ENCODE measurements around the gene CLEC2D. TPM values are rescaled to one million over a fixed set of nuclear protein-coding genes. Genes with fewer than 3 reads are reported as not detected.
"Not testable (repeated sequence)": the region's sequence is repeated elsewhere in the genome, so short reads cannot be mapped to it uniquely, and the experiment has no call there.

The CLEC2D gene
- total and polyA plus RNA-seq, 2 donors (not counting 3 experiments of a cell fraction or from before 2014, with no cell fraction given) = 1.8 to 4.1 TPM

- no peak for TF ChIP-seq JUN (IDR thresholded peaks at IDR 0.05; ENCODE audit: borderline replicate concordance, insufficient read depth, insufficient read length, low read depth)
- TF ChIP-seq, protein P1, sequence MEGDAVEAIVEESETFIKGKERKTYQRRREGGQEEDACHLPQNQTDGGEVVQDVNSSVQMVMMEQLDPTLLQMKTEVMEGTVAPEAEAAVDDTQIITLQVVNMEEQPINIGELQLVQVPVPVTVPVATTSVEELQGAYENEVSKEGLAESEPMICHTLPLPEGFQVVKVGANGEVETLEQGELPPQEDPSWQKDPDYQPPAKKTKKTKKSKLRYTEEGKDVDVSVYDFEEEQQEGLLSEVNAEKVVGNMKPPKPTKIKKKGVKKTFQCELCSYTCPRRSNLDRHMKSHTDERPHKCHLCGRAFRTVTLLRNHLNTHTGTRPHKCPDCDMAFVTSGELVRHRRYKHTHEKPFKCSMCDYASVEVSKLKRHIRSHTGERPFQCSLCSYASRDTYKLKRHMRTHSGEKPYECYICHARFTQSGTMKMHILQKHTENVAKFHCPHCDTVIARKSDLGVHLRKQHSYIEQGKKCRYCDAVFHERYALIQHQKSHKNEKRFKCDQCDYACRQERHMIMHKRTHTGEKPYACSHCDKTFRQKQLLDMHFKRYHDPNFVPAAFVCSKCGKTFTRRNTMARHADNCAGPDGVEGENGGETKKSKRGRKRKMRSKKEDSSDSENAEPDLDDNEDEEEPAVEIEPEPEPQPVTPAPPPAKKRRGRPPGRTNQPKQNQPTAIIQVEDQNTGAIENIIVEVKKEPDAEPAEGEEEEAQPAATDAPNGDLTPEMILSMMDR (IDR thresholded peaks at IDR 0.05; ENCODE audit: extremely low read depth in 1 of 2, insufficient read depth in 1 of 2, low read depth in 1 of 2, low read length in 2 of 2) = no peak
- TF ChIP-seq GATA2 (IDR thresholded peaks at IDR 0.05; ENCODE audit: insufficient read depth, insufficient read length, low read depth, low read length) = no peak
- TF ChIP-seq EZH2 (IDR thresholded peaks at IDR 0.05; ENCODE audit: borderline replicate concordance, low read depth, low read length, severe bottlenecking) = no peak
- TF ChIP-seq POLR2A (IDR thresholded peaks at IDR 0.05; ENCODE audit: low read depth, low read length) = no peak
- no peak for TF ChIP-seq POLR2AphosphoS5 (IDR thresholded peaks at IDR 0.05; ENCODE audit: insufficient read depth, low read depth, low read length)
- TF ChIP-seq, protein P2, sequence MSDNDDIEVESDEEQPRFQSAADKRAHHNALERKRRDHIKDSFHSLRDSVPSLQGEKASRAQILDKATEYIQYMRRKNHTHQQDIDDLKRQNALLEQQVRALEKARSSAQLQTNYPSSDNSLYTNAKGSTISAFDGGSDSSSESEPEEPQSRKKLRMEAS (IDR thresholded peaks at IDR 0.05; ENCODE audit: insufficient read depth, insufficient read length) = no peak
- POLR2A ChIA-PET = no interaction called here
- dilution Hi-C loops (cut with MboI; ENCODE audit: extremely low pct_ligation_motif_present, low sequenced_read_pairs) (no loop called here), intact Hi-C loops (cut with micrococcal nuclease) (no loop called here)
- H3K79me2 ChIP-seq (ENCODE audit: control insufficient read depth, insufficient read depth, low read length) = no peaks in the 10 kb centered on the region
- no TSS peak for BruUV-seq (replicated peaks)
- no peak overlapping the region for H3K27ac ChIP-seq (ENCODE audit: insufficient read depth, low read depth, low read length)
- DNase-seq (ENCODE audit: low read depth, low spot score) (no peak), FAIRE-seq (no peak)
- H2AFZ ChIP-seq (ENCODE audit: low read depth, low read length) = no peak overlapping the region
- H3K4me3 ChIP-seq (replicated peaks in 1 of 3; ENCODE audit: insufficient read depth in 1 of 3, low read depth in 1 of 3, low read length in 3 of 3) = no peak overlapping the region
- no peaks in the 10 kb centered on the region for H3K36me3 ChIP-seq (ENCODE audit: control insufficient read depth in 2 of 2, extremely low read depth in 1 of 2, insufficient read depth in 2 of 2, low read length in 2 of 2)
- H3K4me1 ChIP-seq (ENCODE audit: control insufficient read depth, extremely low read depth, insufficient read depth, low read length) = peaks cover 17% of the 10 kb centered on the region
- H3K9me3 ChIP-seq (replicated peaks; ENCODE audit: control insufficient read depth, insufficient read depth, low read length) = no peaks in the 10 kb centered on the region
- no peaks in the 10 kb centered on the region for H3K9me1 ChIP-seq (replicated peaks; ENCODE audit: control insufficient read depth, extremely low read depth, insufficient read depth, low read length)
- no peak overlapping the region for H3K4me2 ChIP-seq (ENCODE audit: insufficient read depth, low read length)
- no peak overlapping the region for H3K9ac ChIP-seq (replicated peaks; ENCODE audit: extremely low read depth, insufficient read depth, low read length)
- no peaks in the 10 kb centered on the region for H4K20me1 ChIP-seq (replicated peaks; ENCODE audit: control insufficient read depth, extremely low read depth, insufficient read depth, low read length)
- CTCF ChIA-PET = no interaction called here
- H3K27me3 ChIP-seq (ENCODE audit: control insufficient read depth in 2 of 2, insufficient read depth in 2 of 2, low read length in 2 of 2) = no peaks in the 10 kb centered on the region
These were observed 32.7 kb downstream of the CLEC2D start for GRCh38 chr12:9702255-9702654.

DNA sequence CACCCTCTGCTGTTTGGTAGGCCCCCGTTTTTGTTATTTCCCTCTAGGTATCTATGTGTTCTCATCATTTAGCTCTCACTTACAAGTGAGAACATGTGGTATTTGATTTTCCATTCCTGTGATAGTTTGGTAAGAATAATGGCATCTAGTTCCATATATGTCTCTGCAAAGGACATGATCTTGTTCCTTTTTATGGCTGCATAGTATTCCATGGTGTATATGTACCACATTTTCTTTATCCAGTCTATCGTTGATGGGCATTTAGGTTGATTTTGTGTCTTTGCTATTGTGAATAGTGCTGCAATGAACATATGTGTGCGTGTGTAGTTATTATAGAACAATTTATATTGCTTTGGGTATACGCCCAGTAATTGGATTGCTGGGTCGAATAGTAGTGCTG is 35.0 kb downstream of the CLEC2D start:
- H3K9me3 ChIP-seq (replicated peaks; ENCODE audit: control insufficient read depth, insufficient read depth, low read length); BruUV-seq (replicated peaks); CTCF ChIA-PET; intact Hi-C loops (cut with micrococcal nuclease); H3K36me3 ChIP-seq (ENCODE audit: control insufficient read depth in 2 of 2, extremely low read depth in 1 of 2, insufficient read depth in 2 of 2, low read length in 2 of 2); H3K9me1 ChIP-seq (replicated peaks; ENCODE audit: control insufficient read depth, extremely low read depth, insufficient read depth, low read length); H3K4me2 ChIP-seq (ENCODE audit: insufficient read depth, low read length); H4K20me1 ChIP-seq (replicated peaks; ENCODE audit: control insufficient read depth, extremely low read depth, insufficient read depth, low read length); dilution Hi-C loops (cut with MboI; ENCODE audit: extremely low pct_ligation_motif_present, low sequenced_read_pairs); POLR2A ChIA-PET; FAIRE-seq; H3K79me2 ChIP-seq (ENCODE audit: control insufficient read depth, insufficient read depth, low read length); H3K27ac ChIP-seq (ENCODE audit: insufficient read depth, low read depth, low read length); H3K4me3 ChIP-seq (replicated peaks in 1 of 3; ENCODE audit: insufficient read depth in 1 of 3, low read depth in 1 of 3, low read length in 3 of 3); H2AFZ ChIP-seq (ENCODE audit: low read depth, low read length); H3K9ac ChIP-seq (replicated peaks; ENCODE audit: extremely low read depth, insufficient read depth, low read length); DNase-seq (ENCODE audit: low read depth, low spot score); H3K27me3 ChIP-seq (ENCODE audit: control insufficient read depth in 2 of 2, insufficient read depth in 2 of 2, low read length in 2 of 2): not testable (repeated sequence)
- H3K4me1 ChIP-seq (ENCODE audit: control insufficient read depth, extremely low read depth, insufficient read depth, low read length) = peaks cover 12% of the 10 kb centered on the region

Measured in endothelial cell of umbilical vein (primary cell).